Fibroblast of lung (primary cell): ENCODE data around the gene ANKS6. TPM values are rescaled to one million over a fixed set of nuclear protein-coding genes. Genes with fewer than 3 reads are reported as not detected.

Experiments
- DNase-seq, 2 donors: peaks; one replicate each; pipeline versions ENCODE4 v3.0.0 to v3.0.0-alpha.2; 2010; ENCODE audit warnings: low read depth in 2 of 2
- H2AFZ ChIP-seq: 2 replicates; pipeline ENCODE4 v1.5.1; 2012; ENCODE audit warnings: low read length, control low read depth, inconsistent platforms
- H3K27ac ChIP-seq: 2 replicates; pipeline ENCODE4 v1.5.1; 2011; ENCODE audit warnings: low read length, control low read depth; ENCODE audit not compliant: insufficient read depth
- H3K27me3 ChIP-seq: 2 replicates; pipeline ENCODE4 v1.5.1; 2011; ENCODE audit warnings: mild to moderate bottlenecking, low read length; ENCODE audit not compliant: control insufficient read depth, insufficient read depth
- H3K36me3 ChIP-seq: 2 replicates; pipeline ENCODE4 v1.5.1; 2011; ENCODE audit warnings: low read length; ENCODE audit not compliant: control insufficient read depth, insufficient read depth
- H3K4me1 ChIP-seq: 2 replicates; pipeline ENCODE4 v1.5.1; 2011; ENCODE audit warnings: low read length; ENCODE audit not compliant: control insufficient read depth, insufficient read depth; ENCODE audit errors: extremely low read depth
- H3K4me2 ChIP-seq: 2 replicates; pipeline ENCODE4 v1.5.1; 2011; ENCODE audit warnings: low read length, control low read depth; ENCODE audit not compliant: insufficient read depth; ENCODE audit errors: extremely low read depth
- H3K4me3 ChIP-seq, 4 experiments: fragments of 200-600 bp in 1 of 4; sonication (generic) in 1 of 4; replicated peaks in 1 of 4; 2 replicates each; pipeline ENCODE4 v1.5.1; 2011 to 2016; ENCODE audit warnings: low read length in 4 of 4, low read depth in 3 of 4, mild to moderate bottlenecking in 3 of 4, control low read depth in 2 of 4, inconsistent platforms in 1 of 4, mixed read lengths in 1 of 4; ENCODE audit not compliant: insufficient read depth in 1 of 4; ENCODE audit errors: control extremely low read depth in 1 of 4
- H3K79me2 ChIP-seq: 2 replicates; pipeline ENCODE4 v1.5.1; 2012; ENCODE audit warnings: mild to moderate bottlenecking, low read length, inconsistent platforms; ENCODE audit not compliant: control insufficient read depth, insufficient read depth
- H3K9ac ChIP-seq: 2 replicates; pipeline ENCODE4 v1.5.1; 2011; ENCODE audit warnings: mild to moderate bottlenecking, low read length, control low read depth; ENCODE audit not compliant: insufficient read depth
- H3K9me3 ChIP-seq: 2 replicates; pipeline ENCODE4 v1.5.1; 2012; ENCODE audit warnings: low read depth, low read length; ENCODE audit not compliant: control insufficient read depth, insufficient read depth
- H4K20me1 ChIP-seq: 2 replicates; pipeline ENCODE4 v1.5.1; 2011; ENCODE audit warnings: low read length; ENCODE audit not compliant: control insufficient read depth, insufficient read depth; ENCODE audit errors: extremely low read depth
- EZH2 ChIP-seq: IDR thresholded peaks from 2 replicates; pipeline ENCODE4 v1.5.1; 2012; ENCODE audit warnings: low read length, control low read depth, mild to moderate bottlenecking; ENCODE audit errors: missing control alignments
- polyA plus RNA-seq, 2 donors: library from polyadenylated mRNA; depleted of rRNA in 1 of 2; stranded (reverse) in 1 of 2; unstranded in 1 of 2; fragments of >200 nt; gene quantifications; 2 replicates each; pipeline ENCODE4 v1.2.1, GENCODE V29; 2011 to 2012; ENCODE audit warnings: missing spikeins in 1 of 2
- total RNA-seq: library from RNA; depleted of rRNA; stranded (reverse); fragments of >200 nt; gene quantifications from 2 replicates; pipeline ENCODE4 v1.2.1, GENCODE V29; 2014
- TF ChIP-seq, protein P1 (sequence below), 2 donors: IDR thresholded peaks in 1 of 2; conservative IDR thresholded peaks in 1 of 2; 1 replicate in 1 of 2; 2 replicates in 1 of 2; pipeline ENCODE4 v1.5.1; 2011 to 2012; ENCODE audit warnings: low read length in 2 of 2, control low read depth in 1 of 2, inconsistent platforms in 1 of 2, low read depth in 1 of 2, mild to moderate bottlenecking in 1 of 2

Gene ANKS6
- total and polyA plus RNA-seq, 2 donors (not counting 1 experiment from before 2014, with no cell fraction given), result 7.3 to 9.6 TPM

DNA sequence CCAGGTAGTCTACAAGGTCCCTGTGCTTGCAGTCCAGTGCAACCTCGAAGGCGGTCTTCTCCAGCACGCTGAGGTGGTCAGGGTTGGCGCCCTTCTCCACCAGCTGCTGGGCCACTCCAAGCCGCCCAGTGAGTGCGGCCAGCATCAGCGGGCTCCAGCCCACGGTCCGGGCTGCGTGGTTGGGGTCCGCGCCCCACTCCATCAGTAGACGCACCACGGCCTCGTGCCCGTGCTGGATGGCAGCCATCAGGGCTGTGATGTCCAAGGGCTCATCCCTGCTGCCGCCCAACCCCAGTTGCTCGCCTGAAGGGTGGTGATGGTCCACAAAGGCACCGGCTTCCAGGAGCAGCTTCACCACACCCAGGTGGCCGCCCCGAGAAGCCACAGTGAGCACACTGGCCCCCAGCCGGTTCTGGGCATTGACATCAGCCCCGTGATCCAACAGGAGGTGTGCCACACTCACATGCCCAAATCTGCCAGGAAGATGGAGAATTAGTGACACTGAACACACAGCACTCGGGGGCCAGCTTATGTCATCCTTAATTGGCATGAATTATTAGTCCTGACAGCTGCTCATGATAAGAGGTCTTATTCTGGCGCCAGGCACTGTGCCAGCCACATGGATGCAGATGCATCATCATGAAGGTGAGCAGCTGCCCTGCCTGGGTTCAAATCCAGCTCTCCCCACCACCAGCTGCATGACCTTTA lies 6.1 kb downstream of the ANKS6 start:
- H3K27ac ChIP-seq, result no peak overlapping the region
- H2AFZ ChIP-seq, result no peak overlapping the region
- no peaks in the 10 kb centered on the region for H3K9me3 ChIP-seq
- no peak for TF ChIP-seq EZH2
- TF ChIP-seq, protein P1, sequence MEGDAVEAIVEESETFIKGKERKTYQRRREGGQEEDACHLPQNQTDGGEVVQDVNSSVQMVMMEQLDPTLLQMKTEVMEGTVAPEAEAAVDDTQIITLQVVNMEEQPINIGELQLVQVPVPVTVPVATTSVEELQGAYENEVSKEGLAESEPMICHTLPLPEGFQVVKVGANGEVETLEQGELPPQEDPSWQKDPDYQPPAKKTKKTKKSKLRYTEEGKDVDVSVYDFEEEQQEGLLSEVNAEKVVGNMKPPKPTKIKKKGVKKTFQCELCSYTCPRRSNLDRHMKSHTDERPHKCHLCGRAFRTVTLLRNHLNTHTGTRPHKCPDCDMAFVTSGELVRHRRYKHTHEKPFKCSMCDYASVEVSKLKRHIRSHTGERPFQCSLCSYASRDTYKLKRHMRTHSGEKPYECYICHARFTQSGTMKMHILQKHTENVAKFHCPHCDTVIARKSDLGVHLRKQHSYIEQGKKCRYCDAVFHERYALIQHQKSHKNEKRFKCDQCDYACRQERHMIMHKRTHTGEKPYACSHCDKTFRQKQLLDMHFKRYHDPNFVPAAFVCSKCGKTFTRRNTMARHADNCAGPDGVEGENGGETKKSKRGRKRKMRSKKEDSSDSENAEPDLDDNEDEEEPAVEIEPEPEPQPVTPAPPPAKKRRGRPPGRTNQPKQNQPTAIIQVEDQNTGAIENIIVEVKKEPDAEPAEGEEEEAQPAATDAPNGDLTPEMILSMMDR (conservative IDR thresholded peaks at IDR 0.05 in 1 of 2, IDR thresholded peaks at IDR 0.05 in 1 of 2; ENCODE audit: low read depth in 1 of 2, low read length in 2 of 2), result no peak
- no peak for DNase-seq
- no peaks in the 10 kb centered on the region for H3K27me3 ChIP-seq
- H3K4me2 ChIP-seq, result no peak overlapping the region
- H3K4me1 ChIP-seq, result peaks cover 9% of the 10 kb centered on the region
- no peak overlapping the region for H3K4me3 ChIP-seq
- H3K79me2 ChIP-seq, result peaks cover 8% of the 10 kb centered on the region
- no peaks in the 10 kb centered on the region for H4K20me1 ChIP-seq
- H3K36me3 ChIP-seq, result no peaks in the 10 kb centered on the region
- H3K9ac ChIP-seq, result no peak overlapping the region

DNA sequence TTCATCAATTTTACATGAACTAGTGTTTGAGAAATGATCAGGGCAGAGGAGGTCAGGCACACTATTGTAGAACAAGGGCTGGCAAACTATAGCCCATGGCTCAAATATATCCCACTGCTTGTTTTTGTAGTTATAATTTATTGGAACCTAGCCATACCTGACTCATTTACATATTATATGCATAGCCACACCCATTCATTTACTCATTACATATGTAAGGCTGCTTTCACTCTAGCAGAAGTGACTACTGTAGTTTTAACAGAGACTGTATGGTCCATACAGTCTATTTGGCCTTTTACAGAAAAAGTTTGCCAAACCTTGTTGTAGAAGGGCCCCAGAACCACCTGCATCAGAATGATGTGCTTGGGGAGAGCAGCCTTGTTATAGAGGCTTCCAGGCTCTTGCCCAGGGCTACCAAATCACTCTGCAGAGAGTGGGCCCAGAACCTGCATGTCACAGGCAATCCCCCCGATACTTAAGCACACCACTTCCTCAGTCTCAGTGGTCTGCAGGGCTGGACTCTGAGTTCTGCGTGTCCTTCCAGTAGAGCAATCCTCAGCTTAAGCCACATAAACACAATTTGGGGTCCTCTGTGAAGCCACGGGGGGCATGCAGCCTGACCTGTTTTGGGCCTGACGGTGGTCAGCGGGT lies 6.7 kb downstream of the ANKS6 start:
- Histone ChIP-seq H3K27me3 (no peaks in the 10 kb centered on the region), H3K4me2 (no peak overlapping the region), H3K9me3 (no peaks in the 10 kb centered on the region), H4K20me1 (no peaks in the 10 kb centered on the region), H3K4me3 (no peak overlapping the region), H3K36me3 (no peaks in the 10 kb centered on the region), H3K4me1 (peaks cover 6% of the 10 kb centered on the region), H3K79me2 (peaks cover 5% of the 10 kb centered on the region), H2AFZ (no peak overlapping the region), H3K9ac (no peak overlapping the region), H3K27ac (no peak overlapping the region)
- no peak for DNase-seq
- no peak for TF ChIP-seq EZH2
- TF ChIP-seq, protein P1 (conservative IDR thresholded peaks at IDR 0.05 in 1 of 2, IDR thresholded peaks at IDR 0.05 in 1 of 2; ENCODE audit: low read depth in 1 of 2, low read length in 2 of 2), result no peak

DNA sequence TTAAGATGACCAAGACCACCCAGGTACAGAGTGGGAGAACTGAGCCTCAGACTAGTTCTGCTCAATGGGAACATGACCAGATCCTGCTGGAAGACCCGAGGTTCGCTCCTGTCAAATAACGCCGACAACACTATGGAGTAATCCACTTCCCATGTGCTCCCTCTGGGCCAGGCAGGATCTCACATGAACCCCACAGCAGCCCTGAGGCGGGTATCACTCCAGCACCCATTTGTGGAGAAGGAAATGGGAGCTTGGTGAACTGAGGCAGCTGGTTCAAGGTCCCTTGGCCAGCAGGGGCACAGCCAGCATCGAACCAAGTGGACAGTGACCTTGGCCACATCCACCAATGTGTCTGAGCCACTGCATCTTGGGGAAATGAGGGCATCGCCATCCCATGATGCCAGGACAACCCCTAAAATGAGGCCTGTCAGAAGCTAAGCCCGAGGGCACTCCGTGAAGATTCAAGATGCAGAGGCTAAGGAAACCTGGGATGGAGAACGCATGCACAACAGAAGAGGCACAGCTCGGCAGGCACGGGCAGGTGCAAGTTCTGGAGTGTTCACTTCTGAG lies 8.5 kb downstream of the ANKS6 start:
- DNase-seq, result no peak
- Histone ChIP-seq H3K4me3 (no peak overlapping the region), H3K36me3 (no peaks in the 10 kb centered on the region), H3K9me3 (no peaks in the 10 kb centered on the region), H2AFZ (no peak overlapping the region), H3K79me2 (peaks cover 5% of the 10 kb centered on the region), H3K4me2 (no peak overlapping the region), H3K4me1 (peaks cover 5% of the 10 kb centered on the region), H3K27me3 (no peaks in the 10 kb centered on the region), H3K9ac (no peak overlapping the region), H3K27ac (no peak overlapping the region), H4K20me1 (no peaks in the 10 kb centered on the region)
- no peak for TF ChIP-seq EZH2
- TF ChIP-seq, protein P1 (conservative IDR thresholded peaks at IDR 0.05 in 1 of 2, IDR thresholded peaks at IDR 0.05 in 1 of 2; ENCODE audit: low read depth in 1 of 2, low read length in 2 of 2), result no peak
